Sigmoid colon (tissue), 4 donors: ENCODE results near the gene TRIM9.

Source experiments
- EP300 ChIP-seq, 4 donors: sonication (generic); formaldehyde crosslinking; IDR thresholded peaks; one replicate each; pipeline ENCODE4 v1.6.1; 2017; ENCODE audit warnings: antibody characterized with exemption in 4 of 4
- POLR2A ChIP-seq, 2 donors: fragments of 450-650 bp; IDR thresholded peaks; one replicate each; pipeline ENCODE4 v1.6.1; 2016; ENCODE audit warnings: antibody characterized with exemption in 2 of 2, mild to moderate bottlenecking in 2 of 2, moderate library complexity in 2 of 2
- POLR2AphosphoS5 ChIP-seq, 4 donors: sonication (generic); formaldehyde crosslinking; IDR thresholded peaks; one replicate each; pipeline ENCODE4 v1.6.1; 2017; ENCODE audit warnings: antibody characterized with exemption in 4 of 4
- TF ChIP-seq, protein P1 (sequence below), 4 experiments: fragments of 450-650 bp in 3 of 4; fragments of 200-600 bp in 1 of 4; IDR thresholded peaks; one replicate each; pipeline ENCODE4 v1.5.1; 2016 to 2019; ENCODE audit warnings: antibody characterized with exemption in 4 of 4, mild to moderate bottlenecking in 3 of 4, moderate library complexity in 2 of 4

DNA sequence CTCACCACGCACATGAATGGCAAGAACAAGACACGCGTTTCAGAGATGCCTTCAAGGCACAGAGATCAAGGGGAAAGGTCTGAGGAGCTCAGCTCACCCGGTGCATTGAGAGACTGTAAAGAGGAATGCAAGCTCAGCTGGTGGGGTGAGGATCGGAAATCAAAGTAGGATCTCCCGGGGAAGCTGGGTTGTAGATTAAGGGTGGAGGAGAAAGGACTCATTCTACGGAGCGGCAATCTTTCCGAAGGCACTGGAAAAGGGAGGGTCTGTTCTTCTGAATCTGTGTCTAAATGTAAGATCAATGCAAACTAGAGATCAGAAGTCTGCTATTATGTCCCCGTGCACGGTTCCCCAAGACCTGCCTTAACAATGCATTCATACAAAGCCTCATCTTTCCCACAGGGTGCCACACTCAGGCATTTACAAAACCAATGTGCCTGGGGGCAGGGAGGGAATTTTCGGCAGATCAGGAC lies 109.0 kb downstream of the TRIM9 start:
- TF ChIP-seq EP300 (IDR thresholded peaks at IDR 0.05): no peak
- TF ChIP-seq, protein P1, sequence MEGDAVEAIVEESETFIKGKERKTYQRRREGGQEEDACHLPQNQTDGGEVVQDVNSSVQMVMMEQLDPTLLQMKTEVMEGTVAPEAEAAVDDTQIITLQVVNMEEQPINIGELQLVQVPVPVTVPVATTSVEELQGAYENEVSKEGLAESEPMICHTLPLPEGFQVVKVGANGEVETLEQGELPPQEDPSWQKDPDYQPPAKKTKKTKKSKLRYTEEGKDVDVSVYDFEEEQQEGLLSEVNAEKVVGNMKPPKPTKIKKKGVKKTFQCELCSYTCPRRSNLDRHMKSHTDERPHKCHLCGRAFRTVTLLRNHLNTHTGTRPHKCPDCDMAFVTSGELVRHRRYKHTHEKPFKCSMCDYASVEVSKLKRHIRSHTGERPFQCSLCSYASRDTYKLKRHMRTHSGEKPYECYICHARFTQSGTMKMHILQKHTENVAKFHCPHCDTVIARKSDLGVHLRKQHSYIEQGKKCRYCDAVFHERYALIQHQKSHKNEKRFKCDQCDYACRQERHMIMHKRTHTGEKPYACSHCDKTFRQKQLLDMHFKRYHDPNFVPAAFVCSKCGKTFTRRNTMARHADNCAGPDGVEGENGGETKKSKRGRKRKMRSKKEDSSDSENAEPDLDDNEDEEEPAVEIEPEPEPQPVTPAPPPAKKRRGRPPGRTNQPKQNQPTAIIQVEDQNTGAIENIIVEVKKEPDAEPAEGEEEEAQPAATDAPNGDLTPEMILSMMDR (IDR thresholded peaks at IDR 0.05): no peak
- no peak for TF ChIP-seq POLR2AphosphoS5 (IDR thresholded peaks at IDR 0.05)
- TF ChIP-seq POLR2A (IDR thresholded peaks at IDR 0.05): no peak
